Daoy (cell line): ENCODE data around the gene KCNG1. TPM values are rescaled to one million over a fixed set of nuclear protein-coding genes. Genes with fewer than 3 reads are reported as not detected.

Experiments used
- total RNA-seq: library from RNA; depleted of rRNA; stranded (reverse); fragments of >200 nt; shearing (Covaris generic); gene quantifications from 2 replicates; pipeline ENCODE4 v1.2.3, GENCODE V29; 2014; rRNA removed

Gene KCNG1
- total RNA-seq, 1 experiment from 2014 or later: 71.9 TPM

Other genes with a start within 250 kb of the KCNG1 start
- gene BCAS4, start 228.0 kb downstream of the KCNG1 start, total RNA-seq: 10.9 and 16.1 TPM in 2 replicates
- 14.7 and 15.1 TPM in 2 replicates for gene ADNP, start 91.7 kb downstream of the KCNG1 start, total RNA-seq
- gene DPM1, start 64.6 kb downstream of the KCNG1 start, total RNA-seq: 133 and 153 TPM in 2 replicates
- 7.4 TPM in 2 replicates for gene MOCS3, start 64.3 kb downstream of the KCNG1 start, total RNA-seq